WTC11 (cell line): ENCODE measurements around the gene SLC25A31.

ENCODE experiments used
- CREB1 ChIP-seq: sonication (generic); formaldehyde crosslinking; IDR thresholded peaks from 2 replicates; pipeline ENCODE4 v1.8.0; 2023; ENCODE audit warnings: mild to moderate bottlenecking, missing genetic modification reagents
- ELF4 ChIP-seq: sonication (generic); formaldehyde crosslinking; IDR thresholded peaks from 2 replicates; pipeline ENCODE4 v1.8.1; 2022; ENCODE audit warnings: low read depth, mild to moderate bottlenecking, moderate library complexity, missing genetic modification reagents
- GRHL2 ChIP-seq: fragments of 250-450 bp; sonication (Bioruptor Pico); IDR thresholded peaks from 2 replicates; pipeline ENCODE4 v1.8.0; 2022; ENCODE audit warnings: mild to moderate bottlenecking, moderate library complexity; ENCODE audit not compliant: insufficient replicate concordance, severe bottlenecking
- RELA ChIP-seq: sonication (generic); formaldehyde crosslinking; IDR thresholded peaks from 2 replicates; pipeline ENCODE4 v1.8.1; 2022; ENCODE audit warnings: missing genetic modification reagents, mild to moderate bottlenecking, borderline replicate concordance
- TCF7 ChIP-seq: sonication (generic); formaldehyde crosslinking; IDR thresholded peaks from 2 replicates; pipeline ENCODE4 v1.8.0; 2022; ENCODE audit warnings: mild to moderate bottlenecking, low read depth, missing genetic modification reagents, moderate library complexity
- ZNF121 ChIP-seq: sonication (generic); formaldehyde crosslinking; IDR thresholded peaks from 2 replicates; pipeline ENCODE4 v1.8.0; 2023; ENCODE audit warnings: missing genetic modification reagents
- ZNF138 ChIP-seq: sonication (generic); formaldehyde crosslinking; conservative IDR thresholded peaks from 2 replicates; pipeline ENCODE4 v1.8.1; 2022; ENCODE audit warnings: mild to moderate bottlenecking, moderate library complexity, missing genetic modification reagents
- TF ChIP-seq, protein P1 (sequence below): sonication (generic); formaldehyde crosslinking; IDR thresholded peaks from 2 replicates; pipeline ENCODE4 v1.8.1; 2023; ENCODE audit warnings: mild to moderate bottlenecking, missing genetic modification reagents, moderate library complexity
- TF ChIP-seq, protein P2 (sequence below): sonication (generic); formaldehyde crosslinking; IDR thresholded peaks from 2 replicates; pipeline ENCODE4 v1.8.0; 2022; ENCODE audit warnings: mild to moderate bottlenecking, missing genetic modification reagents
- TF ChIP-seq, protein P3 (sequence below): fragments of 200-600 bp; IDR thresholded peaks from 2 replicates; pipeline ENCODE4 v1.8.0; 2022; ENCODE audit warnings: antibody characterized with exemption
- TF ChIP-seq, protein P4 (sequence below): fragments of 250-450 bp; sonication (Bioruptor Pico); IDR thresholded peaks from 2 replicates; pipeline ENCODE4 v1.9.0; 2021; ENCODE audit warnings: mild to moderate bottlenecking, borderline replicate concordance
- TF ChIP-seq, protein P5 (sequence below): sonication (generic); formaldehyde crosslinking; conservative IDR thresholded peaks from 2 replicates; pipeline ENCODE4 v1.8.1; 2023; ENCODE audit warnings: mild to moderate bottlenecking, low read depth, missing genetic modification reagents, moderate library complexity

DNA sequence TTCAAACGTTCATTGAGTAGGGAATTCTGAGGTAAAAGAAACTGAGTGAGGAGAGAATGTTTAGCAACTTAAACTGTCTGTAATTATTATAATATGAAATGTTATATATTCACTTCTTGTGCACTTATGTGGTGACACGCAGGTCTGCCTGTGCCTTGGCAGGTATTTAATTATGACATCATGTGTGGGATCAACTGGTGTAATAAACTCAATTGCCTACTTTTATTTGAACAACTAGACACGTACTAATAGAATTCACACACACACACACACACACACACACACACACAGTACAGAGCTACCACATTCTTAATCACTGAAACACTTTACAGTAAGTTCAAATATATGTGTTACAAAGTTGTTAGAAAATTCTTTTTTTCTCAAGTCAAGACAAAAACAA lies 20.7 kb upstream of the SLC25A31 start:
- TF ChIP-seq, protein P1, sequence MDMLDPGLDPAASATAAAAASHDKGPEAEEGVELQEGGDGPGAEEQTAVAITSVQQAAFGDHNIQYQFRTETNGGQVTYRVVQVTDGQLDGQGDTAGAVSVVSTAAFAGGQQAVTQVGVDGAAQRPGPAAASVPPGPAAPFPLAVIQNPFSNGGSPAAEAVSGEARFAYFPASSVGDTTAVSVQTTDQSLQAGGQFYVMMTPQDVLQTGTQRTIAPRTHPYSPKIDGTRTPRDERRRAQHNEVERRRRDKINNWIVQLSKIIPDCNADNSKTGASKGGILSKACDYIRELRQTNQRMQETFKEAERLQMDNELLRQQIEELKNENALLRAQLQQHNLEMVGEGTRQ (CRISPR knock-in tag), result no peak
- TF ChIP-seq, protein P2, sequence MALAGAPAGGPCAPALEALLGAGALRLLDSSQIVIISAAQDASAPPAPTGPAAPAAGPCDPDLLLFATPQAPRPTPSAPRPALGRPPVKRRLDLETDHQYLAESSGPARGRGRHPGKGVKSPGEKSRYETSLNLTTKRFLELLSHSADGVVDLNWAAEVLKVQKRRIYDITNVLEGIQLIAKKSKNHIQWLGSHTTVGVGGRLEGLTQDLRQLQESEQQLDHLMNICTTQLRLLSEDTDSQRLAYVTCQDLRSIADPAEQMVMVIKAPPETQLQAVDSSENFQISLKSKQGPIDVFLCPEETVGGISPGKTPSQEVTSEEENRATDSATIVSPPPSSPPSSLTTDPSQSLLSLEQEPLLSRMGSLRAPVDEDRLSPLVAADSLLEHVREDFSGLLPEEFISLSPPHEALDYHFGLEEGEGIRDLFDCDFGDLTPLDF (CRISPR knock-in tag), result no peak
- TF ChIP-seq ELF4 (CRISPR knock-in tag) (no peak), ZNF138 (CRISPR knock-in tag) (no peak), RELA (no peak), TCF7 (CRISPR knock-in tag) (no peak), ZNF121 (CRISPR knock-in tag) (no peak), CREB1 (no peak), GRHL2 (no peak)
- TF ChIP-seq, protein P3, sequence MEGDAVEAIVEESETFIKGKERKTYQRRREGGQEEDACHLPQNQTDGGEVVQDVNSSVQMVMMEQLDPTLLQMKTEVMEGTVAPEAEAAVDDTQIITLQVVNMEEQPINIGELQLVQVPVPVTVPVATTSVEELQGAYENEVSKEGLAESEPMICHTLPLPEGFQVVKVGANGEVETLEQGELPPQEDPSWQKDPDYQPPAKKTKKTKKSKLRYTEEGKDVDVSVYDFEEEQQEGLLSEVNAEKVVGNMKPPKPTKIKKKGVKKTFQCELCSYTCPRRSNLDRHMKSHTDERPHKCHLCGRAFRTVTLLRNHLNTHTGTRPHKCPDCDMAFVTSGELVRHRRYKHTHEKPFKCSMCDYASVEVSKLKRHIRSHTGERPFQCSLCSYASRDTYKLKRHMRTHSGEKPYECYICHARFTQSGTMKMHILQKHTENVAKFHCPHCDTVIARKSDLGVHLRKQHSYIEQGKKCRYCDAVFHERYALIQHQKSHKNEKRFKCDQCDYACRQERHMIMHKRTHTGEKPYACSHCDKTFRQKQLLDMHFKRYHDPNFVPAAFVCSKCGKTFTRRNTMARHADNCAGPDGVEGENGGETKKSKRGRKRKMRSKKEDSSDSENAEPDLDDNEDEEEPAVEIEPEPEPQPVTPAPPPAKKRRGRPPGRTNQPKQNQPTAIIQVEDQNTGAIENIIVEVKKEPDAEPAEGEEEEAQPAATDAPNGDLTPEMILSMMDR, result no peak
- TF ChIP-seq, protein P4, sequence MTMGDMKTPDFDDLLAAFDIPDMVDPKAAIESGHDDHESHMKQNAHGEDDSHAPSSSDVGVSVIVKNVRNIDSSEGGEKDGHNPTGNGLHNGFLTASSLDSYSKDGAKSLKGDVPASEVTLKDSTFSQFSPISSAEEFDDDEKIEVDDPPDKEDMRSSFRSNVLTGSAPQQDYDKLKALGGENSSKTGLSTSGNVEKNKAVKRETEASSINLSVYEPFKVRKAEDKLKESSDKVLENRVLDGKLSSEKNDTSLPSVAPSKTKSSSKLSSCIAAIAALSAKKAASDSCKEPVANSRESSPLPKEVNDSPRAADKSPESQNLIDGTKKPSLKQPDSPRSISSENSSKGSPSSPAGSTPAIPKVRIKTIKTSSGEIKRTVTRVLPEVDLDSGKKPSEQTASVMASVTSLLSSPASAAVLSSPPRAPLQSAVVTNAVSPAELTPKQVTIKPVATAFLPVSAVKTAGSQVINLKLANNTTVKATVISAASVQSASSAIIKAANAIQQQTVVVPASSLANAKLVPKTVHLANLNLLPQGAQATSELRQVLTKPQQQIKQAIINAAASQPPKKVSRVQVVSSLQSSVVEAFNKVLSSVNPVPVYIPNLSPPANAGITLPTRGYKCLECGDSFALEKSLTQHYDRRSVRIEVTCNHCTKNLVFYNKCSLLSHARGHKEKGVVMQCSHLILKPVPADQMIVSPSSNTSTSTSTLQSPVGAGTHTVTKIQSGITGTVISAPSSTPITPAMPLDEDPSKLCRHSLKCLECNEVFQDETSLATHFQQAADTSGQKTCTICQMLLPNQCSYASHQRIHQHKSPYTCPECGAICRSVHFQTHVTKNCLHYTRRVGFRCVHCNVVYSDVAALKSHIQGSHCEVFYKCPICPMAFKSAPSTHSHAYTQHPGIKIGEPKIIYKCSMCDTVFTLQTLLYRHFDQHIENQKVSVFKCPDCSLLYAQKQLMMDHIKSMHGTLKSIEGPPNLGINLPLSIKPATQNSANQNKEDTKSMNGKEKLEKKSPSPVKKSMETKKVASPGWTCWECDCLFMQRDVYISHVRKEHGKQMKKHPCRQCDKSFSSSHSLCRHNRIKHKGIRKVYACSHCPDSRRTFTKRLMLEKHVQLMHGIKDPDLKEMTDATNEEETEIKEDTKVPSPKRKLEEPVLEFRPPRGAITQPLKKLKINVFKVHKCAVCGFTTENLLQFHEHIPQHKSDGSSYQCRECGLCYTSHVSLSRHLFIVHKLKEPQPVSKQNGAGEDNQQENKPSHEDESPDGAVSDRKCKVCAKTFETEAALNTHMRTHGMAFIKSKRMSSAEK (CRISPR knock-in tag), result no peak
- TF ChIP-seq, protein P5, sequence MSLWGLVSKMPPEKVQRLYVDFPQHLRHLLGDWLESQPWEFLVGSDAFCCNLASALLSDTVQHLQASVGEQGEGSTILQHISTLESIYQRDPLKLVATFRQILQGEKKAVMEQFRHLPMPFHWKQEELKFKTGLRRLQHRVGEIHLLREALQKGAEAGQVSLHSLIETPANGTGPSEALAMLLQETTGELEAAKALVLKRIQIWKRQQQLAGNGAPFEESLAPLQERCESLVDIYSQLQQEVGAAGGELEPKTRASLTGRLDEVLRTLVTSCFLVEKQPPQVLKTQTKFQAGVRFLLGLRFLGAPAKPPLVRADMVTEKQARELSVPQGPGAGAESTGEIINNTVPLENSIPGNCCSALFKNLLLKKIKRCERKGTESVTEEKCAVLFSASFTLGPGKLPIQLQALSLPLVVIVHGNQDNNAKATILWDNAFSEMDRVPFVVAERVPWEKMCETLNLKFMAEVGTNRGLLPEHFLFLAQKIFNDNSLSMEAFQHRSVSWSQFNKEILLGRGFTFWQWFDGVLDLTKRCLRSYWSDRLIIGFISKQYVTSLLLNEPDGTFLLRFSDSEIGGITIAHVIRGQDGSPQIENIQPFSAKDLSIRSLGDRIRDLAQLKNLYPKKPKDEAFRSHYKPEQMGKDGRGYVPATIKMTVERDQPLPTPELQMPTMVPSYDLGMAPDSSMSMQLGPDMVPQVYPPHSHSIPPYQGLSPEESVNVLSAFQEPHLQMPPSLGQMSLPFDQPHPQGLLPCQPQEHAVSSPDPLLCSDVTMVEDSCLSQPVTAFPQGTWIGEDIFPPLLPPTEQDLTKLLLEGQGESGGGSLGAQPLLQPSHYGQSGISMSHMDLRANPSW (CRISPR knock-in tag), result no peak
